Loucy (cell line): ENCODE results near the gene FAM107B.

ENCODE experiments used
- H2AFZ ChIP-seq: fragments of 200-600 bp; sonication (generic); 2 replicates; pipeline ENCODE4 v1.6.0; 2016; ENCODE audit warnings: antibody characterized with exemption, mild to moderate bottlenecking, low read length, moderate library complexity
- H3F3A ChIP-seq: fragments of 200-600 bp; 2 replicates; pipeline ENCODE4 v1.6.0; 2016; ENCODE audit warnings: antibody characterized with exemption, low read depth, mild to moderate bottlenecking
- H3K27me3 ChIP-seq: fragments of 200-600 bp; sonication (generic); 2 replicates; pipeline ENCODE4 v1.6.1; 2014; ENCODE audit warnings: low read length, mild to moderate bottlenecking; ENCODE audit not compliant: insufficient read depth, poor library complexity, severe bottlenecking
- H3K36me3 ChIP-seq: fragments of 200-600 bp; sonication (generic); 2 replicates; pipeline ENCODE4 v1.6.1; 2016; ENCODE audit warnings: low read length; ENCODE audit not compliant: insufficient read depth
- H3K4me1 ChIP-seq: fragments of 200-600 bp; sonication (generic); 2 replicates; pipeline ENCODE4 v1.5.1; 2014; ENCODE audit warnings: low read length, mild to moderate bottlenecking; ENCODE audit not compliant: insufficient read depth, poor library complexity, severe bottlenecking
- H3K4me2 ChIP-seq: fragments of 200-600 bp; sonication (generic); 2 replicates; pipeline ENCODE4 v1.6.0; 2014; ENCODE audit warnings: antibody characterized with exemption, low read length, low read depth, mild to moderate bottlenecking; ENCODE audit not compliant: poor library complexity, severe bottlenecking
- H3K4me3 ChIP-seq: fragments of 200-600 bp; sonication (generic); 2 replicates; pipeline ENCODE4 v1.5.1; 2014; ENCODE audit warnings: low read length, mild to moderate bottlenecking, mixed read lengths; ENCODE audit not compliant: poor library complexity, severe bottlenecking
- H3K79me2 ChIP-seq: fragments of 200-600 bp; sonication (generic); 2 replicates; pipeline ENCODE4 v1.6.1; 2014; ENCODE audit warnings: low read length; ENCODE audit not compliant: insufficient read depth
- H3K9ac ChIP-seq: fragments of 200-600 bp; sonication (generic); 2 replicates; pipeline ENCODE4 v1.6.0; 2014; ENCODE audit warnings: mild to moderate bottlenecking, low read depth, low read length, moderate library complexity; ENCODE audit not compliant: poor library complexity, severe bottlenecking
- H3K9me2 ChIP-seq: fragments of 200-600 bp; sonication (generic); replicated peaks from 2 replicates; pipeline ENCODE4 v1.6.1; 2016; ENCODE audit warnings: low read depth, low read length, mixed read lengths
- H3K9me3 ChIP-seq: fragments of 200-600 bp; sonication (generic); 2 replicates; pipeline ENCODE4 v1.6.1; 2014; ENCODE audit warnings: mild to moderate bottlenecking, antibody characterized with exemption, low read length, low read depth; ENCODE audit not compliant: insufficient read depth
- H4K20me1 ChIP-seq: fragments of 200-600 bp; sonication (generic); 2 replicates; pipeline ENCODE4 v1.6.0; 2014; ENCODE audit warnings: antibody characterized with exemption, low read length, mild to moderate bottlenecking; ENCODE audit not compliant: insufficient read depth, poor library complexity, severe bottlenecking
- CTCF ChIP-seq: fragments of 200-600 bp; sonication (generic); conservative IDR thresholded peaks from 2 replicates; pipeline ENCODE4 v1.5.1; 2014; ENCODE audit warnings: mild to moderate bottlenecking, antibody characterized with exemption, low read length
- EZH2phosphoT487 ChIP-seq: fragments of 200-600 bp; IDR thresholded peaks from 2 replicates; pipeline ENCODE4 v1.6.1; 2018; ENCODE audit warnings: antibody characterized with exemption, mild to moderate bottlenecking, moderate library complexity, borderline replicate concordance

The FAM107B gene

GRCh38 chr10:14540611-14541010 lies 234.1 kb downstream of the FAM107B start:
- no peaks in the 10 kb centered on the region for H3K9me3 ChIP-seq
- TF ChIP-seq EZH2phosphoT487 (no peak), CTCF (no peak)
- H3K79me2 ChIP-seq = peaks cover 10% of the 10 kb centered on the region; the same call in 1 of the 2 replicates

GRCh38 chr10:14540062-14540461 lies 234.6 kb downstream of the FAM107B start:
- Histone ChIP-seq H3K4me2 (no peak overlapping the region), H2AFZ (no peak overlapping the region), H3K9me2 (no peaks in the 10 kb centered on the region), H4K20me1 (no peaks in the 10 kb centered on the region), H3K36me3 (no peaks in the 10 kb centered on the region), H3K4me1 (peaks cover 12% of the 10 kb centered on the region), H3K9me3 (no peaks in the 10 kb centered on the region), H3K27me3 (no peaks in the 10 kb centered on the region), H3F3A (no peaks in the 10 kb centered on the region), H3K9ac (no peak overlapping the region), H3K79me2 (peaks cover 5% of the 10 kb centered on the region; the same call in 1 of the 2 replicates), H3K4me3 (no peak overlapping the region)
- TF ChIP-seq CTCF = no peak
- no peak for TF ChIP-seq EZH2phosphoT487

More at GRCh38 chr10:14540611-14541010, 234.1 kb downstream of the FAM107B start:
- Histone ChIP-seq H3F3A (no peaks in the 10 kb centered on the region), H3K9ac (no peak overlapping the region), H3K27me3 (no peaks in the 10 kb centered on the region), H3K4me2 (no peak overlapping the region), H3K36me3 (no peaks in the 10 kb centered on the region), H2AFZ (no peak overlapping the region), H4K20me1 (no peaks in the 10 kb centered on the region), H3K9me2 (no peaks in the 10 kb centered on the region), H3K4me1 (peaks cover 12% of the 10 kb centered on the region), H3K4me3 (no peak overlapping the region)

GRCh38 chr10:14539176-14539575 lies 235.5 kb downstream of the FAM107B start:
- TF ChIP-seq EZH2phosphoT487 (no peak), CTCF (no peak)
- no peaks in the 10 kb centered on the region for H3K36me3 ChIP-seq
- no peaks in the 10 kb centered on the region for H3K9me2 ChIP-seq
- peaks cover 4% of the 10 kb centered on the region; the same call in 1 of the 2 replicates for H3K79me2 ChIP-seq
- H4K20me1 ChIP-seq = no peaks in the 10 kb centered on the region
- peaks cover 12% of the 10 kb centered on the region for H3K4me1 ChIP-seq
- H2AFZ ChIP-seq = no peak overlapping the region
- no peak overlapping the region for H3K4me3 ChIP-seq
- H3K27me3 ChIP-seq = no peaks in the 10 kb centered on the region
- H3K4me2 ChIP-seq = no peak overlapping the region
- no peaks in the 10 kb centered on the region for H3K9me3 ChIP-seq
- H3K9ac ChIP-seq = no peak overlapping the region
- H3F3A ChIP-seq = no peaks in the 10 kb centered on the region
